ENCODE results near the gene RAB23.

Gene RAB23

GRCh38 chr6:57193177-57193576 is 28.9 kb downstream of the RAB23 start:
- in situ Hi-C loops (cut with HindIII; ENCODE audit: low sequenced_read_pairs) = loop anchor here (5.0 kb wide), 1 partner anchor 74 kb away; no protein-coding TSS in a partner anchor

- in situ Hi-C loops (cut with HindIII; ENCODE audit: low sequenced_read_pairs) = loop anchor here (5.0 kb wide), 1 partner anchor 77 kb away; no protein-coding TSS in a partner anchor
Observed at GRCh38 chr6:57190140-57190539, 32.0 kb downstream of the RAB23 start.

DNA sequence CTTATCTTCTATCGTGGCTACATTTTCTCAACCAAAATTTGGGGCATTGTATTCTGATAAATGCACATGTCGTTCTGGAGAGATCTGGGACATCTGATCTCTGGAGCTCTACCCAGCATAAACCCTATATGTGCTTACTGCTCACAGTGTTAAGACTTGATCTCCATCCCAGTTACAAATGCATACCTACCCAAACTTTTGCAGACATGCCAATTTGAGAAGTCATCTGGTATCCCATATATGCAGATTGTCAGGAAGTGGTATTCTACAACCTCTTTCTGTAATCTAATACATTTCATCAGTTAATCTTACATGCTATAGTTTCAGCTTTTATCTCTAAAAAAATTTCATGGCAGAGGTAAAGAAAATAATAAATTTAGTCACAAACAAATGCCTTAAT is 38.8 kb downstream of the RAB23 start:
- in situ Hi-C loops (cut with HindIII; ENCODE audit: low sequenced_read_pairs) = no loop called here

DNA sequence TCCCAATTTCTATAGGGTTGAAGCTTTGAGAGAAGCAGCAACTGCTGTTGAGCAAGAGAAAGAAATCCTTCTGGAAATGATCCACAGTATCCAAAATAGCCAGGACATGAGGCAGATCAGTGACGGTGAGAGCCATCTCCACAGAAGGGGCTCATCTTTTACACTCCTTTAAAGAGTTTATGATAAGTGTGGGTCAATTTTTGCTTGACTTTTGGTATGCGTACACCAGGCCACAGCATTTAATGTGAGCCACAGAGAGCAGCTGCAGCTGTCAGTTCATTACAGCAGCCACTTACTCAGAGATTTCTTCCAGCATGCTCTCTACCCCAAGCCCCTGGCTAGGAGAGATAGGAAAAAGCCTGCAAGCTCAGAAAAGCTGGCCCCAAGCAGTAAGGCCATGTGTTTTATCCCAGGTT is 40.1 kb downstream of the RAB23 start:
- in situ Hi-C loops (cut with HindIII; ENCODE audit: low sequenced_read_pairs) = no loop called here

DNA sequence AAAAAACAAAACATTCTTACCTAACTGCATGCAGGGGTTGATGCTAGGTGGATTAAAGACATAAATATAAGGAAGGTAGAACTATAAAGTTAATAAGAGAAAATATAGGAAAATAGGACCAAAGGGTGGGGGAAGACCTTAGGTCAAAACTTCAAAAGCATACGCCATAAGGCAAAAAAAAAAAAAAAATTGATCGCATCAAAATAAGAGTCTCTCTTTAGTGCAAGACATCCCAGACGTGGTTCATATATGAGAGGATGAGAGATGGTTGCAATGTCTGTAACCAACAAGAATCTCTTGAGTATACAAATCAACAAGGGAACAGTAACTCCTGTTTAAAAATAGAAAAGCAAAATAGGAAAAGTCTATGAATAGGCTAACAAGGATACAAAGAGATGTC is 41.5 kb downstream of the RAB23 start:
- in situ Hi-C loops (cut with HindIII; ENCODE audit: low sequenced_read_pairs) = no loop called here

GRCh38 chr6:57177545-57178265 is 44.4 kb downstream of the RAB23 start:
- in situ Hi-C loops (cut with HindIII; ENCODE audit: low sequenced_read_pairs) = no loop called here

DNA sequence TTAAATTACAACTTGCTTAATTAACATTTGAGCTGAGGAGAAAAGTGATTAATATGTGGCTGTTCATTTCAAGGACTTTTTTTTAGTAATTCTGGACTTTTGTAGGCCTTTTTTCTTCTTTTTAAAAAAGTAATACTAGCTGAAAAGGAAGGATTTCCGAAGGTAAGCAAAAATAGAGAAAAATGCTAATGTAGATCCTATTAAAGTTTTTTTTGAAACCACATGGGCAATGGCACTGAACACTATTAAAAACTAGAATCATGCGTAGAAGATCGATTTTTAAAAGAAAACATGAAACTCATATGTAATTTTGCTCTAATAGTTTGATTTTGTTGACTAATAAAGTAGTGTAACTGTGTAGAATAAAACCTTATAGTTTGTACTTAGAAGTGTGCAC is 47.6 kb downstream of the RAB23 start:
- in situ Hi-C loops (cut with HindIII; ENCODE audit: low sequenced_read_pairs) = no loop called here

GRCh38 chr6:57173886-57174510 is 48.1 kb downstream of the RAB23 start:
- in situ Hi-C loops (cut with HindIII; ENCODE audit: low sequenced_read_pairs) = no loop called here

GRCh38 chr6:57173056-57173885 is 48.8 kb downstream of the RAB23 start:
- in situ Hi-C loops (cut with HindIII; ENCODE audit: low sequenced_read_pairs) = no loop called here

- in situ Hi-C loops (cut with HindIII; ENCODE audit: low sequenced_read_pairs) = no loop called here
Observed at GRCh38 chr6:57172136-57173055, 49.7 kb downstream of the RAB23 start, which contains the start of gene BAG2. Gene BAG2, plus strand, starts transcription at chr6:57172326. Its CDS starts 372 bp downstream, at chr6:57172698.

DNA sequence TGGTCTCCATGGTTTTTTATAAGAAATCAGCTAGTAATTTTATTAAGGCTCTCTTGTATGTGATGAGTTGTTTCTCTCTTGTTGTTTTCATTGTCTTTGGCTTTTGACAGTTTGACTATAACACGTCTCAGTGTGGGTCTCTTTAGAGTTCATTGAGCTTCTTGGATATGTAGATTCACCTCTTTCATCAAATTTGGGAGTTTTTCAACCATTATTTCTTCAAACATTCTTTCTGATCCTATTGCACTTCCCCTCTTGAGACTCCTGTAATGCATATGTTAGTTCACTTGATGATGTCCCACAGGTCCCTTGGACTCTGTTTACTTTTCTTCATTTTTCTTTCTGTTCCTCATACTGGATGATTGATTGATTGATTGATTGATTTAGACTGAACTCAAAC is 57.0 kb downstream of the RAB23 start:
- in situ Hi-C loops (cut with HindIII; ENCODE audit: low sequenced_read_pairs) = loop anchor here (5.0 kb wide), 1 partner anchor 82 kb away; no protein-coding TSS in a partner anchor

DNA sequence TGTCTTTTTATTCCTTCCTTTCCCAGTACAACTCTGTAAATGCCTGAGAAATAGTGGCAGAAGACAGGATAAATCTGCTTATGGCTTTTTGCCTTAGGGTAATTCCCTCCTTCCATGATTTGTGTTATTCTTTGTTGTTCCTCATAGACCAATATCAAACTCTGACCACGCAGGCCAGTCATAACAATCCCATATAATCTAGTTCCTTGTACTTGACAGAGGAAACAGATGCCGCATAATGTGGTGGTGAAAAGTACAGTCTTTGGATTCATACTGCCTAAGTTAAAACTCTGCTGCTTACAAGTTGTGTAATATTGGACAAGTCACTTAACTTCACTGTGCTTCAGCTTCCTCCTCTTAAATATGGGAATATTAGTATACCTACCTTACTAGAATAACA is 58.2 kb downstream of the RAB23 start:
- in situ Hi-C loops (cut with HindIII; ENCODE audit: low sequenced_read_pairs) = no loop called here

- in situ Hi-C loops (cut with HindIII; ENCODE audit: low sequenced_read_pairs) = no loop called here
Observed at GRCh38 chr6:57162516-57162915, 59.6 kb downstream of the RAB23 start.

DNA sequence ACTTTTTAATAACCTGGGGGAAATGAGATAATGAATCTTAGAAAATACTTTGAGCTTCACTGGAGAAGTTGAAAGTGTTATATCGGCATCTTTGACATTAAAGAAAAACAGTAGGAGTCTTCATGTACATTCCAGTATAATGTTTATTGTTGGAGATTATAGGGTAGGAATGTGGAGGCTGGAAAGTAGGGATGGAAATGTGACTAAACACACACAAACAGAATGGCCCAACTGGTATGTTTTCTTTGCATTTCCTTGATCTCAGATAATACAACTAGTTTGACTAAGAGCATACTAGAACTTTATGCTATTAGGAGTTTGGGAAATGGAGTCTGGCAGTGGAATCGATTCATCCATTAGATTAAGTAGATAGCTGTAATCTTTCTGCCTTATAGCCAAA is 60.1 kb downstream of the RAB23 start:
- in situ Hi-C loops (cut with HindIII; ENCODE audit: low sequenced_read_pairs) = no loop called here

DNA sequence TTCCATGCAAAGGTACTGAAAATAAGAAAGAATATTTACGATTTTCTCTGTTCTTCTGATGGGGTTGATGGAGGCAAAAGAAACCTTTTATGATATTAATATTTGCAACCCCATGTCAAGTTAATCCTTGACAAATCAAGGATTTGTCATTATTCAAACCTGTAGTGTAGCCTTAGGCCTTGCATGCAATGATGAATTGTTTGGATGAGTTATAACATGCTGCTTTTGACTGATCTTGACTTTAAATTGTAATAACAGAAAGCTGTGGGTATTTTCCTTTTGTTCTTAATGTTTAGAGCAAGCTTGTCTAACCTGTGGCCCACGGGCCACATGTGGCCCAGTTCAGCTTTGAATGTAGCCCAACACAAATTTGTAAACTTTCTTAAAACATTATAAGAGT is 63.0 kb downstream of the RAB23 start:
- in situ Hi-C loops (cut with HindIII; ENCODE audit: low sequenced_read_pairs) = no loop called here

- in situ Hi-C loops (cut with HindIII; ENCODE audit: low sequenced_read_pairs) = no loop called here
Observed at GRCh38 chr6:57158658-57159057, 63.4 kb downstream of the RAB23 start.

GRCh38 chr6:57147955-57148858 is 73.9 kb downstream of the RAB23 start:
- in situ Hi-C loops (cut with HindIII; ENCODE audit: low sequenced_read_pairs) = no loop called here

GRCh38 chr6:57147401-57147800 is 74.7 kb downstream of the RAB23 start:
- in situ Hi-C loops (cut with HindIII; ENCODE audit: low sequenced_read_pairs) = no loop called here

- in situ Hi-C loops (cut with HindIII; ENCODE audit: low sequenced_read_pairs) = no loop called here
Observed at GRCh38 chr6:57143690-57144089, 78.4 kb downstream of the RAB23 start.

DNA sequence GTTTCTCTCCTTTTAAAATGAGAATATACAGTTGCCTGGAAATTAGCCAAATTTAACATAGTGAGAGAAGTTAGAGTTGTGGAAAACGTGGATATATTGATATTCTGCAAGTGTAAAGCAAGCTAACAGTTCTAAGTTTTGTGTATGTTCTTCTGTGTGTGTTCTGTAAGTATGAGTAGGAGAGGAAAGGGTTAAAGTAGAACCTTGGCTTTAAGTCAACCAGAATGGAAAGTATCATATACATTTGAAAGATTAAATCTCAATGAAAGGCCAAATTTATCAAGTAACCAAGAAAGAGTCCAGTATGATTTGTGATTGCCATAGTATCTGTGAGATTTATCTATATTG is 80.0 kb downstream of the RAB23 start:
- in situ Hi-C loops (cut with HindIII; ENCODE audit: low sequenced_read_pairs) = no loop called here
